Prostate gland (tissue), 2 donors: ENCODE measurements around the gene OTOG. TPM values are rescaled to one million over a fixed set of nuclear protein-coding genes. Genes with fewer than 3 reads are reported as not detected.

Experiments used
- DNase-seq: peaks from one replicate; pipeline ENCODE4 v3.0.0-alpha.2; 2019; ENCODE audit warnings: low spot score
- H3K27ac ChIP-seq, 2 donors: fragments of 200-600 bp; sonication (generic); 2 replicates each; pipeline ENCODE4 v1.5.1; 2017 to 2019
- H3K27me3 ChIP-seq: fragments of 200-600 bp; sonication (generic); replicated peaks from 2 replicates; pipeline ENCODE4 v1.5.1; 2019; ENCODE audit not compliant: insufficient read depth
- H3K36me3 ChIP-seq, 2 donors: fragments of 200-600 bp; sonication (generic); 1 replicate in 1 of 2; 2 replicates in 1 of 2; pipeline versions ENCODE4 v1.5.1 to v1.8.1; 2017 to 2019
- H3K4me1 ChIP-seq: fragments of 200-600 bp; sonication (generic); replicated peaks from 2 replicates; pipeline ENCODE4 v1.5.1; 2019
- H3K4me3 ChIP-seq, 2 donors: fragments of 200-600 bp; sonication (generic); 2 replicates each; pipeline ENCODE4 v1.5.1; 2017 to 2019
- H3K9me3 ChIP-seq: fragments of 200-600 bp; sonication (generic); 2 replicates; pipeline ENCODE4 v1.5.1; 2017
- CTCF ChIP-seq, 4 experiments: fragments of 200-600 bp in 2 of 4; fragments of 450-650 bp in 2 of 4; sonication (generic) in 2 of 4; IDR thresholded peaks; 1 replicate in 3 of 4; 2 replicates in 1 of 4; pipeline ENCODE4 v1.5.1; 2016 to 2019; ENCODE audit warnings: antibody characterized with exemption in 4 of 4, mild to moderate bottlenecking in 2 of 4, moderate library complexity in 2 of 4
- POLR2A ChIP-seq: fragments of 450-650 bp; IDR thresholded peaks from one replicate; pipeline ENCODE4 v1.6.1; 2016; ENCODE audit warnings: antibody characterized with exemption, mild to moderate bottlenecking
- POLR2AphosphoS5 ChIP-seq: sonication (generic); formaldehyde crosslinking; IDR thresholded peaks from one replicate; pipeline ENCODE4 v1.6.1; 2017; ENCODE audit warnings: antibody characterized with exemption
- WGBS: methylation state at CpG from one replicate; pipeline ENCODE4 v1.1.5; 2018; 5-methylcytosine and 5-hydroxymethylcytosine counted together
- intact Hi-C: fragments of 100-400 bp; cut with DNase I; formaldehyde crosslinking; loops from one replicate; pipeline ENCODE4 v1.14.2; 2022
- total RNA-seq, 2 donors: library from RNA; depleted of rRNA; stranded (reverse); fragments of >200 nt; gene quantifications; one replicate each; pipeline ENCODE4 v1.1.0, GENCODE V29; 2016

OTOG gene
- total RNA-seq, 2 donors from 2014 or later = 0.34 TPM; not detected in 1

DNA sequence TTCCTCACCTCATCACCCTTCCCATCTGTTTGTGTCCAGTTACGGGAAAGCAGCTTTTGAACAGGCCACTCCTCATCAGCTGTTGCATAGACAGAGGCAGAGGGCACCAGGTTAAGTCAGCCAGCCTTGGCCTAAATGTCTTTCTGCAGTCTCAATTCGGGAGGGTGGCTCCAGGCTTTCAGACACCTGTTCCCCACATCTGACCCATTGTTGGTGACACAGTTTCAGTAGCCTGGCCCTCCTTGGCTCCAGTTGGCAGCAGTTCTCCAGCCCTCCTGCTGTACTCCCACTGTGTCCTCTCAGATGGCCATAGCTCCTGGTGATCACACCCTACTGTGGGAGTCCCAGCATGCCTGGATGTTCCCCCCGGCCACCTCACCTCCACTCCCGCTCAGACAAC, 101.5 kb downstream of the OTOG start:
- Histone ChIP-seq H3K4me3 (no peak overlapping the region), H3K9me3 (no peaks in the 10 kb centered on the region), H3K27ac (no peak overlapping the region), H3K4me1 (no peaks in the 10 kb centered on the region), H3K36me3 (no peaks in the 10 kb centered on the region), H3K27me3 (peaks cover 3% of the 10 kb centered on the region)
- TF ChIP-seq CTCF (IDR thresholded peaks at IDR 0.05) (no peak), POLR2AphosphoS5 (no peak), POLR2A (no peak)
- intact Hi-C loops = no loop called here
- no peak for DNase-seq
- WGBS = 85% methylated on average over 4 of the region's 4 CpGs

DNA sequence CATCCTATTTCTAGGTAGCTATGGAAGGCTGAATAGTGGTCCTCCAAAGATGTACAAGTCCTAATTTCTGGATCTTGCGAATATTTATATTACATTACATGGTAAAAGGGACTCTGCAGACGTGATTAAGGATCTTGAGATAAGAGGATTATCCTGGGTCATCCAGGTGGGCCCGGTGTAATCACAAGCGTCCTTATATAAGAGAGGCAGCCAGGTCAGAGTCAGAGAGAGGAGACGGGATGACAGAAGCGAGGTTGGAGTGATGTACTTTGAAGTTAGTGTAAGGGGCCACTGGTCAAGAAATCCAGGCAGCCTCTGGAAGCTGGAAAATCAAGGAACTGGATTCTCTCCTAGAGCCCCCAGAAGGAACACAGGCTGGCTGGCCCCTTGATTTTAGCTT, 102.2 kb downstream of the OTOG start:
- intact Hi-C loops = no loop called here
- H3K27me3 ChIP-seq = peaks cover 3% of the 10 kb centered on the region
- H3K27ac ChIP-seq = no peak overlapping the region
- H3K36me3 ChIP-seq = no peaks in the 10 kb centered on the region
- TF ChIP-seq POLR2A (no peak), CTCF (IDR thresholded peaks at IDR 0.05) (no peak), POLR2AphosphoS5 (no peak)
- WGBS = 47% methylated on average over 6 of the region's 6 CpGs
- no peaks in the 10 kb centered on the region for H3K9me3 ChIP-seq
- no peak for DNase-seq
- no peaks in the 10 kb centered on the region for H3K4me1 ChIP-seq
- H3K4me3 ChIP-seq = no peak overlapping the region

- DNase-seq = no peak
- 31% methylated on average over 4 of the region's 4 CpGs for WGBS
- H3K4me1 ChIP-seq = no peaks in the 10 kb centered on the region
- peaks cover 3% of the 10 kb centered on the region for H3K27me3 ChIP-seq
- no peaks in the 10 kb centered on the region for H3K9me3 ChIP-seq
- no peak overlapping the region for H3K27ac ChIP-seq
- H3K4me3 ChIP-seq = no peak overlapping the region
- TF ChIP-seq POLR2AphosphoS5 (no peak), POLR2A (no peak), CTCF (IDR thresholded peaks at IDR 0.05) (no peak)
- intact Hi-C loops = no loop called here
- H3K36me3 ChIP-seq = no peaks in the 10 kb centered on the region
Observed at GRCh38 chr11:17649696-17650095, 102.6 kb downstream of the OTOG start.

DNA sequence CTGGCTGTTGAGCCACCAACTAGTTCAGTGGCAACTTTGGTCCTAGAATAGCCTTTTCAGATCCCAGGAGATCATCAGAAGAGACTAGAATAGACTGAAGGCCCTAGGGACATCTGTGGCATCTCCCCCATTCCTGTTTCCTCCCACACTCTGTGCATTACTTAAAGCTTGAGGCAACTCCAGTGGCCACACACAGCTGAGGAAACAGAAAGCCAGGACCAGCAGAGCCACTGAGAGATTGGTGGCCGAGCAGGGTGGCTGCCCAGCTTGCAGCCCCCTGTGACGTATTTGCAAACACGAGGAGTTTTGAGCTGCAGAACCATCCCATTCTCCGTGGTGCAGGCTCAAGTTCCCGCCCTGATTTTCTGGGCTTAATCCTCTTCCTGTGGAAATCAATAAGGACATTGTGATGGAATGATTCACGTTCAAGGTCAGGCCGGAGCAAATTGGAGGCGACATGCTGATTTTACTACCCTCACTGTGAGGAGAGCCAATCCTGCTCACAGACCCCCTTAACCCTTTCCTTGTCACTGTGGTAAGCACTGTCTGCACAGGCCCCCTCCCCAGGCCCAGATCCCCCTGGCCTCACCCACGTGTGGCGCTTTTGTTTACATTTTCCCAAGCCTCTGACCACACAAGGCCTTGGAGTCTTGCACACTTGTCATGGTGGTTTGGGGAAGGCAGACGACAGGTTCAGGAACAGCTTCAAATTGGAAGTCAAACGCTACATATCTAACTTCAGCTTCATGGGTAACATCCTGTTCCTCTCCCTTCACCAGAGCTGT, 103.3 kb downstream of the OTOG start:
- peaks cover 3% of the 10 kb centered on the region for H3K27me3 ChIP-seq
- no peak for DNase-seq
- 17% methylated on average over 12 of the region's 12 CpGs for WGBS
- no peaks in the 10 kb centered on the region for H3K9me3 ChIP-seq
- H3K27ac ChIP-seq = no peak overlapping the region
- TF ChIP-seq CTCF (IDR thresholded peaks at IDR 0.05) = no peak
- no peak for TF ChIP-seq POLR2A
- no peak for TF ChIP-seq POLR2AphosphoS5
- intact Hi-C loops = no loop called here
- no peaks in the 10 kb centered on the region for H3K36me3 ChIP-seq
- H3K4me1 ChIP-seq = no peaks in the 10 kb centered on the region
- no peak overlapping the region for H3K4me3 ChIP-seq

- WGBS = 75% methylated on average over 6 of the region's 6 CpGs
- DNase-seq = no peak
- no peak for TF ChIP-seq POLR2A
- TF ChIP-seq CTCF (IDR thresholded peaks at IDR 0.05) = no peak
- no peak for TF ChIP-seq POLR2AphosphoS5
- H3K4me1 ChIP-seq = no peaks in the 10 kb centered on the region
- H3K9me3 ChIP-seq = no peaks in the 10 kb centered on the region
- peaks cover 3% of the 10 kb centered on the region for H3K27me3 ChIP-seq
- no peak overlapping the region for H3K4me3 ChIP-seq
- no peaks in the 10 kb centered on the region for H3K36me3 ChIP-seq
- H3K27ac ChIP-seq = no peak overlapping the region
- intact Hi-C loops = no loop called here
Observed at GRCh38 chr11:17651061-17651460, 104.0 kb downstream of the OTOG start.
